ENCODE data around the gene TRIML2. TPM values are rescaled to one million over a fixed set of nuclear protein-coding genes. Genes with fewer than 3 reads are reported as not detected.
"Not testable (repeated sequence)": the region's sequence is repeated elsewhere in the genome, so short reads cannot be mapped to it uniquely, and the experiment has no call there.

TRIML2 gene
- total RNA-seq, 4 donors from 2014 or later: not detected

DNA sequence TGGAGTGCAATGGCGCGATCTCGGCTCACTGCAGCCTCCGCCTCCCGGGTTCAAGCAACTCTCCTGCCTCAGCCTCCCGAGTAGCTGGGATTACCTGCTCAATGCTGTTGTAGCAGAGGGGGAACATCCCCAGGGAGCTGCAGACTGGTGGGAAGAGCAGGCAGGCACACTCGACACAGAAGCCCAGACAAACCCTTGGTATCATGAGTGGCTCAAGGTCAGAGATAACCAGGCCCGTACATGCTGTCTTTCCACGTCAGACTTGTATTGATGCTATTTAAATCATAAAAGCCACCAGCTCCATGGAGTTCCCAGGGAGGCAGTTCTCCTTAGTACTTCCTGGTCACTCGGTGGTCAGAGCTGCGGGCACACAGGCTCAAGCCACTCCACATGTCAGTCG lies 33.2 kb downstream of the TRIML2 start:
- TF ChIP-seq, protein P1, sequence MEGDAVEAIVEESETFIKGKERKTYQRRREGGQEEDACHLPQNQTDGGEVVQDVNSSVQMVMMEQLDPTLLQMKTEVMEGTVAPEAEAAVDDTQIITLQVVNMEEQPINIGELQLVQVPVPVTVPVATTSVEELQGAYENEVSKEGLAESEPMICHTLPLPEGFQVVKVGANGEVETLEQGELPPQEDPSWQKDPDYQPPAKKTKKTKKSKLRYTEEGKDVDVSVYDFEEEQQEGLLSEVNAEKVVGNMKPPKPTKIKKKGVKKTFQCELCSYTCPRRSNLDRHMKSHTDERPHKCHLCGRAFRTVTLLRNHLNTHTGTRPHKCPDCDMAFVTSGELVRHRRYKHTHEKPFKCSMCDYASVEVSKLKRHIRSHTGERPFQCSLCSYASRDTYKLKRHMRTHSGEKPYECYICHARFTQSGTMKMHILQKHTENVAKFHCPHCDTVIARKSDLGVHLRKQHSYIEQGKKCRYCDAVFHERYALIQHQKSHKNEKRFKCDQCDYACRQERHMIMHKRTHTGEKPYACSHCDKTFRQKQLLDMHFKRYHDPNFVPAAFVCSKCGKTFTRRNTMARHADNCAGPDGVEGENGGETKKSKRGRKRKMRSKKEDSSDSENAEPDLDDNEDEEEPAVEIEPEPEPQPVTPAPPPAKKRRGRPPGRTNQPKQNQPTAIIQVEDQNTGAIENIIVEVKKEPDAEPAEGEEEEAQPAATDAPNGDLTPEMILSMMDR (IDR thresholded peaks at IDR 0.05): no peak
- DNase-seq (ENCODE audit: low spot score) (no peak), ATAC-seq (ENCODE audit: low FRiP score) (no peak)

- TF ChIP-seq, protein P1 (IDR thresholded peaks at IDR 0.05): no peak
- DNase-seq (ENCODE audit: low spot score) (no peak), ATAC-seq (ENCODE audit: low FRiP score) (no peak)
Measured at GRCh38 chr4:188061083-188061482, 48.3 kb downstream of the TRIML2 start.

- DNase-seq (ENCODE audit: low spot score): no peak
- no peak for ATAC-seq (ENCODE audit: low FRiP score)
- TF ChIP-seq, protein P1 (IDR thresholded peaks at IDR 0.05): no peak
Measured at GRCh38 chr4:188053302-188053701, 56.1 kb downstream of the TRIML2 start.

GRCh38 chr4:188046657-188047056 lies 62.7 kb downstream of the TRIML2 start:
- TF ChIP-seq, protein P1 (IDR thresholded peaks at IDR 0.05): no peak
- ATAC-seq (ENCODE audit: low FRiP score) (no peak), DNase-seq (ENCODE audit: low spot score) (no peak)

DNA sequence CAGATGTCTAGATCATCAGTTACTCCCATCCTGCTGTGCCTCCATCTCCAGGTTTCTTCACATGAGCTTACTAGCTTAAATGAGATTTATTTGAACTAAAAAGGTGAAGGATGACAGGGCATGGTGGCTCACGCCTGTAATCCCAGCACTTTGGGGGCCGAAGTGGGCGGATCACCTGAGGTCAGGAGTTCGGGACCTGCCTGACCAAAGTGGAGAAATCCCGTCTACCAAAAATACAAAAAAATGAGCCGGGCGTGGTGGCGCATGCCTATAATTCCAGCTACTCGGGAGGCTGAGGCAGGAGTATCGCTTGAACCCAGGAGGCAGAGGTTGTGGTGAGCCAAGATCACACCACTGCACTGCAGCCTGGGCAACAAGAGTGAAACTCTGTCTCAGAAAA lies 63.9 kb downstream of the TRIML2 start:
- not testable (repeated sequence) for DNase-seq (ENCODE audit: low spot score); ATAC-seq (ENCODE audit: low FRiP score)

- DNase-seq (ENCODE audit: low spot score) (no peak), ATAC-seq (ENCODE audit: low FRiP score) (no peak)
- TF ChIP-seq, protein P1 (IDR thresholded peaks at IDR 0.05): no peak
Measured at GRCh38 chr4:188043154-188043553, 66.2 kb downstream of the TRIML2 start.

- TF ChIP-seq, protein P1 (IDR thresholded peaks at IDR 0.05): no peak
- ATAC-seq (ENCODE audit: low FRiP score): no peak
- no peak for DNase-seq (ENCODE audit: low spot score)
Measured at GRCh38 chr4:188042191-188042590, 67.2 kb downstream of the TRIML2 start.

- DNase-seq (ENCODE audit: low spot score) (no peak), ATAC-seq (ENCODE audit: low FRiP score) (no peak)
- TF ChIP-seq, protein P1 (IDR thresholded peaks at IDR 0.05): no peak
Measured at GRCh38 chr4:188041721-188042120, 67.7 kb downstream of the TRIML2 start.

Measured in omental fat pad (tissue), 4 donors.